Skeletal muscle tissue (tissue), 4 donors: ENCODE data around the gene ERC1. TPM values are rescaled to one million over a fixed set of nuclear protein-coding genes. Genes with fewer than 3 reads are reported as not detected.

Source experiments
- H3K27ac ChIP-seq: one replicate; pipeline ENCODE4 v1.7.0; 2013; ENCODE audit warnings: mild to moderate bottlenecking, low read depth, low read length, inconsistent platforms
- H3K27me3 ChIP-seq, 3 donors: one replicate each; pipeline ENCODE4 v1.7.0; 2013; ENCODE audit warnings: low read length in 3 of 3; ENCODE audit not compliant: control insufficient read depth in 3 of 3, insufficient read depth in 3 of 3
- H3K36me3 ChIP-seq, 3 donors: one replicate each; pipeline ENCODE4 v1.7.0; 2013; ENCODE audit warnings: low read length in 3 of 3; ENCODE audit not compliant: control insufficient read depth in 3 of 3, insufficient read depth in 3 of 3
- H3K4me1 ChIP-seq, 3 donors: one replicate each; pipeline ENCODE4 v1.7.0; 2013; ENCODE audit warnings: low read length in 3 of 3, mild to moderate bottlenecking in 3 of 3; ENCODE audit not compliant: control insufficient read depth in 3 of 3, insufficient read depth in 3 of 3
- H3K4me3 ChIP-seq, 3 donors: one replicate each; pipeline ENCODE4 v1.7.0; 2013; ENCODE audit warnings: low read length in 3 of 3
- H3K9ac ChIP-seq, 3 donors: one replicate each; pipeline ENCODE4 v1.7.0; 2013; ENCODE audit warnings: low read length in 3 of 3, mild to moderate bottlenecking in 3 of 3, moderate library complexity in 2 of 3, low read depth in 1 of 3
- H3K9me3 ChIP-seq, 3 donors: one replicate each; pipeline ENCODE4 v1.7.0; 2013; ENCODE audit warnings: low read length in 3 of 3; ENCODE audit not compliant: control insufficient read depth in 3 of 3
- total RNA-seq: library from RNA; depleted of rRNA; stranded (reverse); fragments of >200 nt; gene quantifications from one replicate; pipeline ENCODE4 v1.2.3, GENCODE V29; 2014
- donor health status: Osteomylitis.

The ERC1 gene
- total RNA-seq, 1 donor from 2014 or later = 56.9 TPM

- no peak overlapping the region for H3K27ac ChIP-seq
- no peak overlapping the region for H3K9ac ChIP-seq
- no peaks in the 10 kb centered on the region for H3K36me3 ChIP-seq
- no peak overlapping the region for H3K4me3 ChIP-seq
- no peaks in the 10 kb centered on the region for H3K9me3 ChIP-seq
- H3K27me3 ChIP-seq = peaks cover 42 to 72% (median 70%) of the 10 kb centered on the region in 3 donors
- peaks cover 8 to 12% (median 11%) of the 10 kb centered on the region in 3 donors for H3K4me1 ChIP-seq
Observed at GRCh38 chr12:1534748-1535147, 543.7 kb downstream of the ERC1 start.

GRCh38 chr12:1536817-1537216 lies 545.8 kb downstream of the ERC1 start:
- no peak overlapping the region for H3K9ac ChIP-seq
- peaks cover 33 to 73% (median 64%) of the 10 kb centered on the region in 3 donors for H3K27me3 ChIP-seq
- H3K36me3 ChIP-seq = no peaks in the 10 kb centered on the region
- peaks cover 3 to 9% (median 7%) of the 10 kb centered on the region in 3 donors for H3K4me1 ChIP-seq
- no peak overlapping the region for H3K4me3 ChIP-seq
- H3K9me3 ChIP-seq = no peaks in the 10 kb centered on the region
- no peak overlapping the region for H3K27ac ChIP-seq

- no peak overlapping the region for H3K9ac ChIP-seq
- H3K9me3 ChIP-seq = no peaks in the 10 kb centered on the region
- H3K36me3 ChIP-seq = no peaks in the 10 kb centered on the region
- no peak overlapping the region for H3K27ac ChIP-seq
- H3K4me3 ChIP-seq = no peak overlapping the region
- peaks cover 29 to 52% (median 41%) of the 10 kb centered on the region in 3 donors for H3K27me3 ChIP-seq
- H3K4me1 ChIP-seq = no peaks in the 10 kb centered on the region
Observed at GRCh38 chr12:1539135-1539534, 548.1 kb downstream of the ERC1 start.

- H3K4me3 ChIP-seq = no peak overlapping the region
- H3K4me1 ChIP-seq = no peaks in the 10 kb centered on the region
- H3K27ac ChIP-seq = no peak overlapping the region
- H3K27me3 ChIP-seq = peaks cover 29 to 47% (median 36%) of the 10 kb centered on the region in 3 donors
- H3K36me3 ChIP-seq = no peaks in the 10 kb centered on the region
- no peak overlapping the region for H3K9ac ChIP-seq
- H3K9me3 ChIP-seq = no peaks in the 10 kb centered on the region
Observed at GRCh38 chr12:1540690-1541089, 549.7 kb downstream of the ERC1 start.

GRCh38 chr12:1542599-1542998 lies 551.6 kb downstream of the ERC1 start:
- peaks cover 23 to 40% (median 32%) of the 10 kb centered on the region in 3 donors for H3K27me3 ChIP-seq
- H3K4me1 ChIP-seq = no peaks in the 10 kb centered on the region
- H3K36me3 ChIP-seq = no peaks in the 10 kb centered on the region
- H3K9me3 ChIP-seq = no peaks in the 10 kb centered on the region
- no peak overlapping the region for H3K9ac ChIP-seq
- no peak overlapping the region for H3K4me3 ChIP-seq
- H3K27ac ChIP-seq = no peak overlapping the region

- Histone ChIP-seq H3K9me3 (no peaks in the 10 kb centered on the region), H3K27ac (no peak overlapping the region), H3K4me3 (no peak overlapping the region), H3K4me1 (no peaks in the 10 kb centered on the region), H3K27me3 (peaks cover 8 to 19% (median 9%) of the 10 kb centered on the region in 3 donors), H3K9ac (no peak overlapping the region), H3K36me3 (no peaks in the 10 kb centered on the region)
Observed at GRCh38 chr12:1544996-1545700, 554.1 kb downstream of the ERC1 start.

Other genes with a start within 250 kb of the ERC1 start
- 71.5 TPM for gene WNK1, start 238.6 kb upstream of the ERC1 start, total RNA-seq
- 13.0 TPM for gene RAD52, start 41.5 kb upstream of the ERC1 start, total RNA-seq